ENCODE results near the gene NGDN. TPM values are rescaled to one million over a fixed set of nuclear protein-coding genes. Genes with fewer than 3 reads are reported as not detected.

The NGDN gene
- total and polyA plus RNA-seq, 10 donors: 32.7 to 62.7 (median 40.3) TPM

DNA sequence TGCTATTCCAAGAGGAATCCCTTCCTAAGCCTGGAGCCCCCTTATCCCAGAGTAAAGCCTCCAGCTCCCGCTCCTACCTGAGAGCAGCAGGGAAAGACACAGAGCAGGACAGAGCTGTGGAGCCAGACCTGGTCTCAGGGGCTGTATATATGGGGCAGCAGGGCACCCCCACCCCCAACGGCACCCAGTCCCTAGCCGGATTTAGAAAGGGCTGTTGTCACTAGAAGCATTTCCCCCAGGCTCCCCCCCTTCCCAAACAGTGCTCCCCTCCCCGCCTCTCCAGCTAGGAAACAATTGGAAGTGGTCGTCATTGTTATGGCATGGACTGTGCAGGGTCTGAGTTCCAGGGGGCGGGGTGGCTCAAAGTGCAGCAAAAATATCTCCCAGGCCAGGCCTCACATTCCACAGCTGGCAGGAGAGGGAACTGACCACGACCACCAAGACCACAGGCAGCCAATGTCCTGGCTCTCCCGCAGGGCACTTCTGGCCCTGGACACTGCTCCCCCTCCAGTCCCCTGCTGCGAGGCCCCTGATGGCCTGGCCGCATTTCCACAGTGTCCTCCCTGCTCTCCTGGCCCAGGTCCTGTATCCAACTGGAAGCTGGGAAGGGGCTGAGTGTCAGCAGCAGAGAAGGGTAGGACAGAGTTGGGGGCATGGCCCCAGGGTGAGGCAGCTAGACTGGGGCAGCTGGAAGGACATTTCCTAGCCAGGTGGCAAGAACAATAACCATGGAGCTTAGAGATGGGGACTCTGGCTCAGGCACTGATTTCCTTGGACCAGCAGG, 33.8 kb upstream of the NGDN start, which contains the start of gene MYH7:
MYH7 (minus strand) TSS at position 118 of the 784 bp plus-strand sequence. CDS start 1,928 bp downstream, outside the sequence.
- Histone ChIP-seq H3K4me1 (peaks cover 0 to under 1% (median 0%) of the 10 kb centered on the region in 6 donors), H3K27ac (no peak within 1 kb of the TSS), H3K27me3 (replicated peaks in 1 of 7) (peaks cover 0 to 3% (median 0%) of the 10 kb centered on the region in 7 donors), H3K36me3 (no peaks in the 10 kb centered on the region), H3K9me3 (no peaks in the 10 kb centered on the region), H3K4me3 (no peak within 1 kb of the TSS)
- peak; percentile 40 for DNase-seq
- TF ChIP-seq CTCF (IDR thresholded peaks at IDR 0.05 in 8 of 11, conservative IDR thresholded peaks at IDR 0.05 in 3 of 11) (no peak), POLR2AphosphoS5 (IDR thresholded peaks at IDR 0.05) (no peak), POLR2A (IDR thresholded peaks at IDR 0.05) (no peak)
- WGBS, 5 donors: 39 to 100% (median 67%) methylated on average over 3 to 10 of the region's 10 CpGs
- intact Hi-C loops (cut with DNase I; ENCODE audit: low total_unique reads): no loop called here

DNA sequence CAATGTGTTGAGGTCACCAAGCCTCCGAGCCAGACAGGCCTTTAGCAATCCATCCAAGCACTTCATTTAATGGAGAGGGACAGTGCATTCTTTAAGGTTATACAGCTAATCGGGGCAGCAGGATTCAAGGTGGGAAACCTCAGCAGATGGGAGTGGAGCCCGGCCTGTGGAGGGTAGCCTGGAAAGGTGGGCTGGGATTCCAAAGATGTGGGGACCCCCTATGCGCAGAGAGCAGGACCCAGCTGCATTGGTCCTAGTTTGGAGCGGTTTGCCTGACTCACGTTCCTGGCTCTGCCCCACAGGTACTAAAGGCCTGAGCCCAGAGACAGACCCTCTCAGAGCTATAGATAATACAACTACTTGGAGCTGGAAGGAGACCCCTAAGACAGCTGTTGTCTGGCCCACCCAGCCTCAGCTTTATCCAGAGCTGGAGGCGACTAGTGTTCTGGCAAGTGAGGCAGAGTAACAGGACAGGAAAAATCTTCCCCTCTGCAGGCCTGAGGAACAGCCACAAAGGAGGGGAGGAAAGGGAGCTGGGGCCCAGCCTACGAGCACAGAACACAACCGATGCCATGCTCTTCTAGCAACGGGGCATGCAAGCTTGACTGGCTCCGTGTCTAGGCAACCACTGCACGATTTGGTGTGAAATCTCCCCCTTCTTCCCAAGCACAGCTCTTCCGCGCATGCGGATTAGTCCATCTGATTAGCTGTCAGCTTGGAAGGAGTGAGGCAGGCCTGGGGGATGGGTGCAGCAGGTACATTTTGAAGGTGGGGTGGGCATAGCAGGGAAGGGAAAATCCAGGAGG, 33.0 kb upstream of the NGDN start:
- H3K4me1 ChIP-seq: peaks cover 0 to 7% (median 0%) of the 10 kb centered on the region in 6 donors
- H3K4me3 ChIP-seq: no peak overlapping the region
- no peak for DNase-seq
- TF ChIP-seq POLR2AphosphoS5 (IDR thresholded peaks at IDR 0.05): no peak
- TF ChIP-seq CTCF (IDR thresholded peaks at IDR 0.05 in 8 of 11, conservative IDR thresholded peaks at IDR 0.05 in 3 of 11): no peak
- TF ChIP-seq POLR2A (IDR thresholded peaks at IDR 0.05): no peak
- intact Hi-C loops (cut with DNase I; ENCODE audit: low total_unique reads): no loop called here
- peaks cover 0 to 3% (median 0%) of the 10 kb centered on the region in 7 donors for H3K27me3 ChIP-seq (replicated peaks in 1 of 7)
- 79 to 86% (median 85%) methylated on average over 15 of the region's 15 CpGs for WGBS, 5 donors
- H3K9me3 ChIP-seq: no peaks in the 10 kb centered on the region
- H3K36me3 ChIP-seq: no peaks in the 10 kb centered on the region
- H3K27ac ChIP-seq: no peak overlapping the region

- no peak overlapping the region for H3K4me3 ChIP-seq
- intact Hi-C loops (cut with DNase I; ENCODE audit: low total_unique reads): no loop called here
- no peak for DNase-seq
- H3K27ac ChIP-seq: no peak overlapping the region
- H3K4me1 ChIP-seq: peaks cover 0 to 10% (median 0%) of the 10 kb centered on the region in 6 donors
- WGBS, 5 donors: 73 to 83% (median 82%) methylated on average over 8 of the region's 8 CpGs
- TF ChIP-seq CTCF (IDR thresholded peaks at IDR 0.05 in 8 of 11, conservative IDR thresholded peaks at IDR 0.05 in 3 of 11) (no peak), POLR2A (IDR thresholded peaks at IDR 0.05) (no peak), POLR2AphosphoS5 (IDR thresholded peaks at IDR 0.05) (no peak)
- no peaks in the 10 kb centered on the region for H3K9me3 ChIP-seq
- peaks cover 0 to 4% (median 0%) of the 10 kb centered on the region in 7 donors for H3K27me3 ChIP-seq (replicated peaks in 1 of 7)
- H3K36me3 ChIP-seq: no peaks in the 10 kb centered on the region
These were observed 32.1 kb upstream of the NGDN start for GRCh38 chr14:23437133-23438100.

All from spleen (tissue), 11 donors.